ENCODE data around the gene NUP42.

The NUP42 gene

GRCh38 chr7:23237000-23237399 is 55.2 kb downstream of the NUP42 start:
- DNase-seq = no peak

- no peak for DNase-seq
These were observed 57.3 kb downstream of the NUP42 start for GRCh38 chr7:23238983-23239652.

- DNase-seq = no peak
These were observed 57.9 kb downstream of the NUP42 start for GRCh38 chr7:23239698-23240097.

- no peak for DNase-seq
These were observed 60.5 kb downstream of the NUP42 start for GRCh38 chr7:23242321-23242720.

GRCh38 chr7:23242935-23243334 is 61.1 kb downstream of the NUP42 start:
- no peak for DNase-seq

GRCh38 chr7:23246555-23246954 is 64.7 kb downstream of the NUP42 start, which contains the start of gene GPNMB:
GPNMB (plus strand) TSS chr7:23246775; CDS start chr7:23246858, 83 bp downstream.
- no peak for DNase-seq

GRCh38 chr7:23247046-23247602 is 65.3 kb downstream of the NUP42 start:
- no peak for DNase-seq

- DNase-seq = no peak
These were observed 65.9 kb downstream of the NUP42 start for GRCh38 chr7:23247603-23248335.

- DNase-seq = no peak
These were observed 67.6 kb downstream of the NUP42 start for GRCh38 chr7:23249486-23249885.

Measured in effector CD4-positive, alpha-beta T cell (primary cell).